Testis (tissue), 5 donors: ENCODE data around the gene ARF1. TPM values are rescaled to one million over a fixed set of nuclear protein-coding genes. Genes with fewer than 3 reads are reported as not detected.

Experiments used
- DNase-seq: peaks from one replicate; pipeline ENCODE4 v3.0.0-alpha.2; 2019
- H3K27ac ChIP-seq, 2 donors: fragments of 200-600 bp; sonication (generic); one replicate each; pipeline ENCODE4 v1.5.1; 2019
- H3K27me3 ChIP-seq: fragments of 200-600 bp; sonication (generic); one replicate; pipeline ENCODE4 v1.5.1; 2019
- H3K36me3 ChIP-seq: fragments of 200-600 bp; sonication (generic); one replicate; pipeline ENCODE4 v1.5.1; 2017; ENCODE audit warnings: low read depth; ENCODE audit errors: missing control alignments
- H3K4me1 ChIP-seq: fragments of 200-600 bp; sonication (generic); one replicate; pipeline ENCODE4 v1.5.1; 2019
- H3K4me3 ChIP-seq, 2 donors: fragments of 200-600 bp; sonication (generic); one replicate each; pipeline ENCODE4 v1.5.1; 2017 to 2019
- H3K9me3 ChIP-seq: fragments of 200-600 bp; sonication (generic); one replicate; pipeline ENCODE4 v1.5.1; 2017
- POLR2A ChIP-seq: fragments of 450-650 bp; IDR thresholded peaks from one replicate; pipeline ENCODE4 v1.6.1; 2017; ENCODE audit warnings: antibody characterized with exemption, mild to moderate bottlenecking, moderate library complexity
- WGBS, 2 donors: methylation state at CpG; one replicate each; pipeline ENCODE4 v1.1.5; 2018; 5-methylcytosine and 5-hydroxymethylcytosine counted together
- intact Hi-C: fragments of 100-400 bp; cut with DNase I; formaldehyde crosslinking; loops from one replicate; pipeline ENCODE4 v1.15.1; 2023; ENCODE audit warnings: low total_unique reads
- long read RNA-seq, 2 donors: transcript quantifications; one replicate each; lab custom pipeline, GENCODE V29; 2026
- polyA plus RNA-seq: library from polyadenylated mRNA; stranded (reverse); fragments of 350-450 nt; fragmentation: Illumina TruSeq; extraction: RNeasy Lipid Tissue Mini Kit (QIAGEN cat#74804); gene quantifications from one replicate; pipeline ENCODE4 v1.2.3, GENCODE V29; 2014; ENCODE audit warnings: low read depth, low replicate concordance; ENCODE audit not compliant: insufficient read depth
- total RNA-seq, 2 donors: library from RNA; depleted of rRNA; stranded (reverse); fragments of >200 nt; gene quantifications; one replicate each; pipeline ENCODE4 v1.2.3, GENCODE V29; 2016
- TF ChIP-seq, protein P1 (sequence below), 3 experiments: fragments of 450-650 bp in 2 of 3; fragments of 200-600 bp in 1 of 3; sonication (generic) in 1 of 3; IDR thresholded peaks; one replicate each; pipeline ENCODE4 v1.5.1; 2016 to 2019; ENCODE audit warnings: antibody characterized with exemption in 3 of 3, mild to moderate bottlenecking in 2 of 3, moderate library complexity in 1 of 3

The ARF1 gene
- total RNA-seq (100 to 1,000 TPM; 426 to 488 TPM), polyA plus RNA-seq (637 TPM)
- long read RNA-seq, donor 1, transcript ARF1-201 (5 exons, 1,888 nt) = major isoform, 174 of 221 reads
- long read RNA-seq, donor 1, transcript ARF1-213 (5 exons, 1,972 nt) = minor isoform, 8 of 221 reads
- long read RNA-seq, donor 1, partial matches to known transcripts = 38 of 221 reads
- long read RNA-seq, donor 1, other reads (novel, unspliced or antisense) = 0 of 221 reads
- long read RNA-seq, donor 2, transcript ARF1-213 (5 exons, 1,972 nt) = minor isoform, 5 of 194 reads
- long read RNA-seq, donor 2, transcript ARF1-201 (5 exons, 1,888 nt) = major isoform, 137 of 194 reads
- long read RNA-seq, donor 2, partial matches to known transcripts = 50 of 194 reads
- long read RNA-seq, donor 2, other reads (novel, unspliced or antisense) = 0 of 194 reads

DNA sequence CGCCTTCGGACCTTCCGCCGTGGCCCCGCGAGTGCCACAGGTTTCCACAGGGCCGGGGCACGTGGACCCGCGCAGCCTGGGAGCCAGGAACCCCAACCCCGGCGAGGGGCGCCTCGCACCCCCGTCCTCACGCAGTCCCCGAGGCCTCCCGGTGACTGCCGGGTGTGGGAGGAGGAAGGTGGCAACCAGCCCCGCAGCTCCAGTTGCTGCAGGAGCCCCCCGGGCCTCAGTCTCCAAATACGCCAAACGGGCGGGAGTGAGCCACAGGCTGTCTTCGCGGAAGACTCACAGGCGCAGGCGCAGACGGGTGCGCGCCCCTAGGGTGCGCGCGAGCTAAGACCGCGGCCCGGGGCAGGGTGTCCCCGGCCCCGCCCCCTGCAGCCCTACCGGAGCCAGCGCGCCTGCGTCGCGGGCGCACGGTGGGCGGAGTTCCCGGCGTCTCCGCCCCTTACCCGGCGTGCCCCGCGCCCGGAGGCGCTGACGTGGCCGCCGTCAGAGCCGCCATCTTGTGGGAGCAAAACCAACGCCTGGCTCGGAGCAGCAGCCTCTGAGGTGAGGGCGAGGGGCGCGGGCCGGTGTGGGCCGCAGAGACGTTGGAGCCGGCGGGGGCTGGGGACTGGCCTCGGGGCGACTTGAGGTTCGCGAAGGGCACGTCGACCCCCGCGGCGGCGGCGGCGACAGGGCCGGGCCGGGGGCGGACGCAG lies at the start of gene ARF1:
Gene ARF1 (plus strand): TSS at position 495 of the 704 bp plus-strand sequence. CDS start 14,407 bp downstream, outside the sequence.
- H3K4me1 ChIP-seq = peaks cover 39% of the 10 kb centered on the region
- H3K27ac ChIP-seq = peak within 1 kb of the TSS; percentile 99 to 100
- intact Hi-C loops = no loop called here
- H3K9me3 ChIP-seq = no peaks in the 10 kb centered on the region
- no peaks in the 10 kb centered on the region for H3K36me3 ChIP-seq
- 0% methylated on average over 85 of the region's 87 CpGs; no CpG with 5 or more reads in 1 of the 2 donors for WGBS, 2 donors
- peak; percentile 91 for TF ChIP-seq POLR2A
- TF ChIP-seq, protein P1, sequence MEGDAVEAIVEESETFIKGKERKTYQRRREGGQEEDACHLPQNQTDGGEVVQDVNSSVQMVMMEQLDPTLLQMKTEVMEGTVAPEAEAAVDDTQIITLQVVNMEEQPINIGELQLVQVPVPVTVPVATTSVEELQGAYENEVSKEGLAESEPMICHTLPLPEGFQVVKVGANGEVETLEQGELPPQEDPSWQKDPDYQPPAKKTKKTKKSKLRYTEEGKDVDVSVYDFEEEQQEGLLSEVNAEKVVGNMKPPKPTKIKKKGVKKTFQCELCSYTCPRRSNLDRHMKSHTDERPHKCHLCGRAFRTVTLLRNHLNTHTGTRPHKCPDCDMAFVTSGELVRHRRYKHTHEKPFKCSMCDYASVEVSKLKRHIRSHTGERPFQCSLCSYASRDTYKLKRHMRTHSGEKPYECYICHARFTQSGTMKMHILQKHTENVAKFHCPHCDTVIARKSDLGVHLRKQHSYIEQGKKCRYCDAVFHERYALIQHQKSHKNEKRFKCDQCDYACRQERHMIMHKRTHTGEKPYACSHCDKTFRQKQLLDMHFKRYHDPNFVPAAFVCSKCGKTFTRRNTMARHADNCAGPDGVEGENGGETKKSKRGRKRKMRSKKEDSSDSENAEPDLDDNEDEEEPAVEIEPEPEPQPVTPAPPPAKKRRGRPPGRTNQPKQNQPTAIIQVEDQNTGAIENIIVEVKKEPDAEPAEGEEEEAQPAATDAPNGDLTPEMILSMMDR (IDR thresholded peaks at IDR 0.05) = peak in 2 of 3 experiments; percentile 34 to 36
- DNase-seq = peak; percentile 94
- H3K27me3 ChIP-seq = no peaks in the 10 kb centered on the region
- H3K4me3 ChIP-seq = peak within 1 kb of the TSS; percentile 99 to 100

DNA sequence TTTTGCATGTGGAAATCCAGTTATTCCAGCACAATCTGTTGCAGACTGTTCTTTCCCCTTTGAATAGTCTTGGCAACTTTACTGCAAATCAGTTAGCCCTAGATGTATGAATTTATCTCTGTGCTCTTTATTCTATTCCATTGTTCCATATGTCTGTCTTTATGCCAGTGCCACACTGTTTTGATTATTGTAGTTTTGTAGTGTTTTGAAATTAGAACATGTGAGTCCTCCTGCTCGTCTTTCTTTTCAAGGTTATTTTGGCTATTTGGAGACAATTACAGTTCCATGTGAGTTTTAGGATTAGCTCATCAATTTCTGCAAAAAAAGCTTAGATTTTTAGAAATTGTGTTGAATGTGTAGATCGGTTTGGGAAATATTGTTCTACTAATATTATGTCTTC lies 49.1 kb upstream of the ARF1 start:
- DNase-seq = no peak
- TF ChIP-seq, protein P1 (IDR thresholded peaks at IDR 0.05) = no peak
- TF ChIP-seq POLR2A = no peak
- intact Hi-C loops = no loop called here
- Histone ChIP-seq H3K4me3 (no peak overlapping the region), H3K27ac (no peak overlapping the region), H3K9me3 (no peaks in the 10 kb centered on the region), H3K27me3 (no peaks in the 10 kb centered on the region), H3K4me1 (no peaks in the 10 kb centered on the region), H3K36me3 (no peaks in the 10 kb centered on the region)
- 78 to 79% methylated on average over 2 of the region's 2 CpGs for WGBS, 2 donors

DNA sequence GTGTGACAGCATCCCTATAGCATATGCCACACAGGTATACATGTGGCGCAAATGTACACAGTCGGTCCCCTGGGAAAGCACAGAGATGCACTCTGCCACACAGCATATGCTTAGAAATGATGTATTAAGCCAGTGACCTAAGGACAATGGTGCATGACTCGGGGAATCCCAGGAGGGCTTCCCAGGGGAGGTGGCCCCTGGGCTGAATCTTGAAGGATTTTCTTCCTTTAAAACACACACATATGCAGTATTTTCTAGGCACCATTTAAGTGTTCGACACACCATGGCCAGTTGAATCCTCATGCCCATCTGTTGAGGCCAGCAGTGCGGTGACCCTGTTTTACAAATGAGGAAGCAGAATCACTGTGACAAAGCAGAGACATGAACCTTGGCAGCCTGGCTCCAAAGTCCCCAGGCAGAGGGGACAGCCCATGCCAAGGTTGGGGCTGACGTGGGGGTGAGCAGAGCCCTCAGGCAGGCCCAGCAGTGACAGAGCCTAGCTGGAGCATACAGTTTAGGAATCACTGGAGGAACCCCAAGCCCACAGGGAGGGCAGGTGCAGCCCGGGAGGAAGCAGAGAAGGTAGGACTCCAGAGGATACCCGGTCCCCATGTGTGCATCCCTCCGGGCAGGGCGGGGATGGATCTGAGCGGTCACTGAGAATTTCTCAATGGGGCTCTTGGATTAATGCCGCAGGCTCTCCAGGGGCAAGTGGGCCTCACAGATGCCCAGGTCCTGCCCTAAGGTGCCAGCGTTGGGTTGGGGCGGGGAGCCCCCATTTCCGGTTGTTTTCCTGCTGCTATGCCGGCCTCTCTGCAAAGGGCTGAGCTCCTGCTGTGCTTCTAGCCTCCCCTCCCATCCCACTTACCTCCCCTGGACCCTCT lies 47.3 kb upstream of the ARF1 start:
- DNase-seq = no peak
- no peaks in the 10 kb centered on the region for H3K9me3 ChIP-seq
- H3K4me3 ChIP-seq = no peak overlapping the region
- no peak overlapping the region for H3K27ac ChIP-seq
- H3K27me3 ChIP-seq = no peaks in the 10 kb centered on the region
- WGBS, 2 donors = 92 to 96% methylated on average over 15 to 16 of the region's 16 CpGs
- H3K36me3 ChIP-seq = no peaks in the 10 kb centered on the region
- intact Hi-C loops = no loop called here
- no peak for TF ChIP-seq POLR2A
- TF ChIP-seq, protein P1 (IDR thresholded peaks at IDR 0.05) = no peak
- H3K4me1 ChIP-seq = no peaks in the 10 kb centered on the region

DNA sequence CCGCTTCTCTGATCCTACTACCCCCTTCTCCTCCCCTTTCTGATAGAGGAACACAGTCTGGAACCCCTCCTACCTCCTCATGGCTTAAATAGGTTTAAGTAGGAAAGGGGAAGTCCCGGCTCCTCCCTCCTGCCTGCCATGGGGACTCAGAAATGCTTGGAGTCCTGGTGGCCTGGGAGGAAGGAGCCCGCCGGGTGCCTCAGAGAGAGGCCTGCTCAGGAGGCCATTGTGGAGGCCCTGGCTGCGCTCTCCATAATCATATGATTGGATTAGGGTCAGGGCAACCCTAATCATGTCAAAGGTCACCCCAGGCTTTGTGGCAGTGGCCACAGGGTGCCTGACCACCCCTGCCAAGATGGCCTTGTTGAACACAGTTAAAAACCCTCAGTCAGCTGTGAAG lies 46.7 kb upstream of the ARF1 start:
- no peak overlapping the region for H3K4me3 ChIP-seq
- WGBS, 2 donors = 89 to 93% methylated on average over 4 to 5 of the region's 5 CpGs
- no peaks in the 10 kb centered on the region for H3K36me3 ChIP-seq
- TF ChIP-seq, protein P1 (IDR thresholded peaks at IDR 0.05) = no peak
- no peak for TF ChIP-seq POLR2A
- intact Hi-C loops = no loop called here
- no peaks in the 10 kb centered on the region for H3K27me3 ChIP-seq
- H3K27ac ChIP-seq = no peak overlapping the region
- no peak for DNase-seq
- H3K9me3 ChIP-seq = no peaks in the 10 kb centered on the region
- H3K4me1 ChIP-seq = no peaks in the 10 kb centered on the region
